Measurements from ENCODE around the gene PRICKLE4.

PRICKLE4 gene

GRCh38 chr6:41775293-41775882, 5.2 kb upstream of the PRICKLE4 start:
- no peak for TF ChIP-seq CTCF (IDR thresholded peaks at IDR 0.05; ENCODE audit: control insufficient read depth, insufficient read depth, low read depth, low read length, missing control alignments)
- no peak overlapping the region for H3K4me3 ChIP-seq (ENCODE audit: control insufficient read depth, low read depth, low read length)
- no peak for DNase-seq (ENCODE audit: low read depth)

GRCh38 chr6:41777551-41778285, 2.9 kb upstream of the PRICKLE4 start:
- no peak for TF ChIP-seq CTCF (IDR thresholded peaks at IDR 0.05; ENCODE audit: control insufficient read depth, insufficient read depth, low read depth, low read length, missing control alignments)
- no peak for DNase-seq (ENCODE audit: low read depth)
- H3K4me3 ChIP-seq (ENCODE audit: control insufficient read depth, low read depth, low read length): no peak overlapping the region

GRCh38 chr6:41778895-41779294, 1.7 kb upstream of the PRICKLE4 start:
- no peak for TF ChIP-seq CTCF (IDR thresholded peaks at IDR 0.05; ENCODE audit: control insufficient read depth, insufficient read depth, low read depth, low read length, missing control alignments)
- DNase-seq (ENCODE audit: low read depth): no peak
- peak overlapping the region; percentile 49 for H3K4me3 ChIP-seq (ENCODE audit: control insufficient read depth, low read depth, low read length)

- H3K4me3 ChIP-seq (ENCODE audit: control insufficient read depth, low read depth, low read length): peak overlapping the region; percentile 49
- no peak for DNase-seq (ENCODE audit: low read depth)
- no peak for TF ChIP-seq CTCF (IDR thresholded peaks at IDR 0.05; ENCODE audit: control insufficient read depth, insufficient read depth, low read depth, low read length, missing control alignments)
Measured at GRCh38 chr6:41779336-41779735, 1.2 kb upstream of the PRICKLE4 start.

- peak within 1 kb of the TSS; percentile 49 for H3K4me3 ChIP-seq (ENCODE audit: control insufficient read depth, low read depth, low read length)
- peak; percentile 66 for DNase-seq (ENCODE audit: low read depth)
- TF ChIP-seq CTCF (IDR thresholded peaks at IDR 0.05; ENCODE audit: control insufficient read depth, insufficient read depth, low read depth, low read length, missing control alignments): peak; percentile 93
Measured at GRCh38 chr6:41779788-41780550, 613 bp upstream of the PRICKLE4 start, which contains the start of gene FRS3. FRS3 (minus strand) TSS chr6:41779900; CDS start chr6:41776987, 2,913 bp downstream.

GRCh38 chr6:41781366-41781730, 766 bp downstream of the PRICKLE4 start:
- peak overlapping the region; percentile 49 for H3K4me3 ChIP-seq (ENCODE audit: control insufficient read depth, low read depth, low read length)
- TF ChIP-seq CTCF (IDR thresholded peaks at IDR 0.05; ENCODE audit: control insufficient read depth, insufficient read depth, low read depth, low read length, missing control alignments): no peak

More at GRCh38 chr6:41781366-41781730, 766 bp downstream of the PRICKLE4 start:
- DNase-seq (ENCODE audit: low read depth): no peak
